ENCODE measurements around the gene SLC38A8.

GRCh38 chr16:83990492-83990891 is 52.1 kb downstream of the SLC38A8 start:
- TF ChIP-seq CTCF (IDR thresholded peaks at IDR 0.05) = no peak
- TF ChIP-seq POLR2AphosphoS5 (IDR thresholded peaks at IDR 0.05) = no peak
